MG63 (cell line): Measurements from ENCODE around the gene ABLIM3. TPM values are rescaled to one million over a fixed set of nuclear protein-coding genes. Genes with fewer than 3 reads are reported as not detected.

Source experiments
- DNase-seq: peaks from one replicate; pipeline ENCODE4 v3.0.0-alpha.2; 2020
- H3K27me3 ChIP-seq: fragments of 250-450 bp; sonication (Bioruptor Pico); 2 replicates; pipeline ENCODE4 v1.5.1; 2020; ENCODE audit warnings: mild to moderate bottlenecking, moderate library complexity
- H3K36me3 ChIP-seq: fragments of 250-450 bp; sonication (Bioruptor Pico); 2 replicates; pipeline ENCODE4 v1.5.1; 2020; ENCODE audit warnings: mild to moderate bottlenecking, moderate library complexity
- H3K4me3 ChIP-seq: fragments of 250-450 bp; sonication (Bioruptor Pico); 2 replicates; pipeline ENCODE4 v1.5.1; 2020; ENCODE audit warnings: mild to moderate bottlenecking, moderate library complexity
- H3K9me3 ChIP-seq: fragments of 250-450 bp; sonication (Bioruptor Pico); 2 replicates; pipeline ENCODE4 v1.5.1; 2020; ENCODE audit warnings: mild to moderate bottlenecking, moderate library complexity
- total RNA-seq: library from RNA; depleted of rRNA; stranded (reverse); fragments of >200 nt; shearing (Covaris generic); gene quantifications from 2 replicates; pipeline ENCODE4 v1.2.3, GENCODE V29; 2014; ENCODE audit warnings: low replicate concordance; rRNA removed

Gene ABLIM3
- total RNA-seq, 1 experiment from 2014 or later = 8.6 TPM

DNA sequence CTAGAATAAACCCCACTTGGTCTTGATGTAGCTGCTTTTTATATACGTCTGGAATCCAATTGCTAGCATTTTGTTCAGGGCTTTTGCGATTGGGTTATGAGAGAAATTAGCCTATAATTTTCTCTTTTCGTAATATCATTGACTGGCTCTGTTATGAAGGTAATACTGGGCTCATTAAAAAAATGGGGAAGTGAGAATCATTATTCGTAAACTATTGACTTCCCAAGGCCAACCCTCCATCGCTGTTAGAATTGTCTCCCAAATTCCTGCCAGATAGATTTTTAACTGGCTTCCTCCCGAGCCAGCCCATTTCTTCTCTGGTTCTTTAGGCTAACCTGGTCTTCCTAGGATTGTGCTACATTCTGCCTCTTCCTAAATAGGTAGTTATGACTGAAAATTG lies 168.1 kb downstream of the ABLIM3 start:
- Histone ChIP-seq H3K9me3 (no peaks in the 10 kb centered on the region), H3K4me3 (no peak overlapping the region), H3K27me3 (no peaks in the 10 kb centered on the region), H3K36me3 (peaks cover 7% of the 10 kb centered on the region)
- no peak for DNase-seq

Other genes with a start within 250 kb of the ABLIM3 start
- 2.9 and 8.8 TPM in 2 replicates for gene SH3TC2, start 78.4 kb upstream of the ABLIM3 start, total RNA-seq
- gene AFAP1L1, start 130.4 kb downstream of the ABLIM3 start, total RNA-seq = 8.1 and 16.2 TPM in 2 replicates
- 30.2 and 49.1 TPM in 2 replicates for gene GRPEL2, start 204.0 kb downstream of the ABLIM3 start, total RNA-seq
- 6.4 and 16.6 TPM in 2 replicates for gene PCYOX1L, start 216.6 kb downstream of the ABLIM3 start, total RNA-seq
- gene IL17B, start 237.8 kb downstream of the ABLIM3 start, total RNA-seq = not detected in 2 replicates